PC-9 (cell line): ENCODE results near the gene RAB26. TPM values are rescaled to one million over a fixed set of nuclear protein-coding genes. Genes with fewer than 3 reads are reported as not detected.

ENCODE experiments used
- BruUV-seq: library from RNA; stranded (reverse); fragments of 400-500 nt; replicated peaks from 2 replicates; lab custom pipeline; 2021; lab: Mats Ljungman, UMichigan
- CTCF ChIA-PET: fragments of 300-600 bp; sonication (Branson Sonifier 250); formaldehyde crosslinking; loops from one replicate; lab custom pipeline; 2022; ENCODE audit warnings: antibody characterized with exemption; lab: Charles Lee
- POLR2A ChIA-PET: fragments of 300-600 bp; sonication (Branson Sonifier 250); formaldehyde crosslinking; loops from one replicate; lab custom pipeline; 2022; ENCODE audit warnings: antibody characterized with exemption; ENCODE audit not compliant: unreplicated experiment; lab: Charles Lee
- DNase-seq, 2 experiments: peaks; one replicate each; pipeline versions ENCODE4 v3.0.0 to v3.0.0-alpha.2; 2015 to 2022; ENCODE audit warnings: mixed read lengths in 1 of 2
- H2AFZ ChIP-seq: fragments of 200-600 bp; sonication (generic); 2 replicates; pipeline ENCODE4 v1.8.1; 2017; ENCODE audit warnings: antibody characterized with exemption
- H3F3A ChIP-seq: fragments of 200-600 bp; sonication (generic); 2 replicates; pipeline ENCODE4 v1.8.1; 2017; ENCODE audit warnings: antibody characterized with exemption, mild to moderate bottlenecking, low read depth; ENCODE audit not compliant: insufficient read depth
- H3K27ac ChIP-seq: fragments of 200-600 bp; sonication (generic); 2 replicates; pipeline ENCODE4 v1.6.1; 2016; ENCODE audit warnings: mixed run types
- H3K27me3 ChIP-seq: fragments of 200-600 bp; sonication (generic); 2 replicates; pipeline ENCODE4 v1.6.1; 2016; ENCODE audit warnings: low read depth, mixed run types; ENCODE audit not compliant: insufficient read depth
- H3K36me3 ChIP-seq: fragments of 200-600 bp; sonication (generic); 2 replicates; pipeline ENCODE4 v1.6.1; 2016; ENCODE audit warnings: low read depth, mixed run types
- H3K4me1 ChIP-seq: fragments of 200-600 bp; sonication (generic); replicated peaks from 2 replicates; pipeline ENCODE4 v1.6.1; 2016; ENCODE audit warnings: mixed run types; ENCODE audit not compliant: insufficient read depth
- H3K4me2 ChIP-seq: fragments of 200-600 bp; sonication (generic); 2 replicates; pipeline ENCODE4 v1.6.1; 2017; ENCODE audit warnings: mixed run types
- H3K4me3 ChIP-seq: fragments of 200-600 bp; sonication (generic); 2 replicates; pipeline ENCODE4 v1.6.1; 2016; ENCODE audit warnings: mixed run types
- H3K79me2 ChIP-seq: fragments of 200-600 bp; sonication (generic); 2 replicates; pipeline ENCODE4 v1.6.1; 2017; ENCODE audit warnings: low read depth, mixed run types
- H3K9me2 ChIP-seq: fragments of 200-600 bp; sonication (generic); 2 replicates; pipeline ENCODE4 v1.8.1; 2017; ENCODE audit warnings: mild to moderate bottlenecking; ENCODE audit not compliant: insufficient read depth
- H3K9me3 ChIP-seq: fragments of 200-600 bp; sonication (generic); 2 replicates; pipeline ENCODE4 v1.8.1; 2016; ENCODE audit warnings: low read depth; ENCODE audit not compliant: insufficient read depth
- H4K20me1 ChIP-seq: fragments of 200-600 bp; sonication (generic); 2 replicates; pipeline ENCODE4 v1.8.1; 2017; ENCODE audit not compliant: insufficient read depth
- EZH2 ChIP-seq: fragments of 200-600 bp; sonication (generic); IDR thresholded peaks from 2 replicates; pipeline ENCODE4 v1.8.0; 2017; ENCODE audit warnings: antibody characterized with exemption, low read depth
- intact Hi-C: fragments of 100-400 bp; cut with micrococcal nuclease; formaldehyde crosslinking; loops from one replicate; pipeline ENCODE4 v1.10.0; 2022; ENCODE audit not compliant: unreplicated experiment
- total RNA-seq: library from RNA; stranded (reverse); gene quantifications from 2 replicates; pipeline ENCODE4 v1.2.3, GENCODE V29; 2021
- TF ChIP-seq, protein P1 (sequence below): fragments of 200-600 bp; sonication (generic); conservative IDR thresholded peaks from 2 replicates; pipeline ENCODE4 v1.6.1; 2017; ENCODE audit warnings: mixed run types, antibody characterized with exemption, mild to moderate bottlenecking, moderate library complexity

The RAB26 gene
- total RNA-seq, 1 experiment from 2014 or later: 31.3 TPM

DNA sequence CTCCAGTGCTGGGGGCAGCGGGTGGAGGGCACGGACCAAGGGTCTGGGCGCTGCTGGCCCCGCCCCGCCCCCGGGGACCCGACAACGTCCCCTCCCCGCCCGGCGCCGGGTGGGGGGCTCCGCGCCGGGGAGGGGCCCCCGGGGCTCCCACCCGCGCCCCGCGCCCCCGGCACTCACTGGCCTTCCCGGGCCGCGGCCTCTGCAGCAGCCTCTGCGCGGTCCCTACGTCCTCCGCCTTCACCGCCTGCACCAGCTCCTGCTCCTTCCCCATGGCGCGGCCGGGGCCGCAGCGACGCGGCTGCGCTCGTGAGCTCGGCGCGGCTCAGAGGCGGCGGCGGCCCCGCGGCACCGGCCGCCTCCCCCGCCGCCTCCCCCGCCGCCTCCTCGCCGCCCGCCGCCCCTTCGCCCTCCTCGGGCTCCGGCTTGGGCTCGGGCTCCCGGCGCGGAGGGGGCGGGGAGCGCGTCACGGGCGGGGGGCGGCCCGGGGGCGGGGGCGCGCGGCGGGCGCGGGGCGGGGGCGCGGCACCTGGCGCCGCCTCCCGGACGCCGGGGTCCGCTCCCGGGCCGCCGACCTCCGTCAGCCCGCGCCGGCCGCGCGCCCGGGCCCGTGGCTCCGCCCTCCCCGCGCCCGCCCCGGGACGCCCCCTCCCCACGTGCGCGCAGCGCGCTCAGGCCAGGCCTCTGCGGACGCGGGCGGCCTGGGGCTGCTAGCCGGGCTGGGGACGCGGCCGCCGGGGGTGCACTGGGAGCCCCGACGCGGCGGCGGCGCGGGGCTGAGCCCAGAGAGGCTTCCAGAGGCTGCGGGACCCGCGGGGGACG lies 47.9 kb downstream of the RAB26 start, which contains the start of gene CASKIN1:
CASKIN1 (minus strand) TSS at position 444 of the 819 bp plus-strand sequence; CDS start at position 271, 173 bp downstream.
- H3K9me2 ChIP-seq: no peaks in the 10 kb centered on the region
- H3K27ac ChIP-seq: no peak within 1 kb of the TSS
- DNase-seq: no peak
- no peaks in the 10 kb centered on the region for H4K20me1 ChIP-seq
- ChIA-PET POLR2A (no interaction called here), CTCF (interaction anchor here (0.5 kb wide), 1 partner anchor 848 kb away, joined by 3 read pairs; no protein-coding TSS in a partner anchor)
- intact Hi-C loops: loop anchor here (5.0 kb wide), 1 partner anchor 306 kb away; no protein-coding TSS in a partner anchor
- peak within 1 kb of the TSS; percentile 48; the same call in 1 of the 2 replicates for H3K4me3 ChIP-seq
- H3K4me1 ChIP-seq: no peaks in the 10 kb centered on the region
- H3K4me2 ChIP-seq: peak within 1 kb of the TSS; percentile 77
- no peak within 1 kb of the TSS for H2AFZ ChIP-seq
- no peaks in the 10 kb centered on the region for H3K9me3 ChIP-seq
- TF ChIP-seq EZH2: no peak
- TF ChIP-seq, protein P1, sequence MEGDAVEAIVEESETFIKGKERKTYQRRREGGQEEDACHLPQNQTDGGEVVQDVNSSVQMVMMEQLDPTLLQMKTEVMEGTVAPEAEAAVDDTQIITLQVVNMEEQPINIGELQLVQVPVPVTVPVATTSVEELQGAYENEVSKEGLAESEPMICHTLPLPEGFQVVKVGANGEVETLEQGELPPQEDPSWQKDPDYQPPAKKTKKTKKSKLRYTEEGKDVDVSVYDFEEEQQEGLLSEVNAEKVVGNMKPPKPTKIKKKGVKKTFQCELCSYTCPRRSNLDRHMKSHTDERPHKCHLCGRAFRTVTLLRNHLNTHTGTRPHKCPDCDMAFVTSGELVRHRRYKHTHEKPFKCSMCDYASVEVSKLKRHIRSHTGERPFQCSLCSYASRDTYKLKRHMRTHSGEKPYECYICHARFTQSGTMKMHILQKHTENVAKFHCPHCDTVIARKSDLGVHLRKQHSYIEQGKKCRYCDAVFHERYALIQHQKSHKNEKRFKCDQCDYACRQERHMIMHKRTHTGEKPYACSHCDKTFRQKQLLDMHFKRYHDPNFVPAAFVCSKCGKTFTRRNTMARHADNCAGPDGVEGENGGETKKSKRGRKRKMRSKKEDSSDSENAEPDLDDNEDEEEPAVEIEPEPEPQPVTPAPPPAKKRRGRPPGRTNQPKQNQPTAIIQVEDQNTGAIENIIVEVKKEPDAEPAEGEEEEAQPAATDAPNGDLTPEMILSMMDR: no peak
- BruUV-seq: no TSS peak
- peaks cover 12% of the 10 kb centered on the region; the same call in 1 of the 2 replicates for H3F3A ChIP-seq
- H3K36me3 ChIP-seq: no peaks in the 10 kb centered on the region
- H3K79me2 ChIP-seq: no peaks in the 10 kb centered on the region
- peaks cover 35% of the 10 kb centered on the region for H3K27me3 ChIP-seq

DNA sequence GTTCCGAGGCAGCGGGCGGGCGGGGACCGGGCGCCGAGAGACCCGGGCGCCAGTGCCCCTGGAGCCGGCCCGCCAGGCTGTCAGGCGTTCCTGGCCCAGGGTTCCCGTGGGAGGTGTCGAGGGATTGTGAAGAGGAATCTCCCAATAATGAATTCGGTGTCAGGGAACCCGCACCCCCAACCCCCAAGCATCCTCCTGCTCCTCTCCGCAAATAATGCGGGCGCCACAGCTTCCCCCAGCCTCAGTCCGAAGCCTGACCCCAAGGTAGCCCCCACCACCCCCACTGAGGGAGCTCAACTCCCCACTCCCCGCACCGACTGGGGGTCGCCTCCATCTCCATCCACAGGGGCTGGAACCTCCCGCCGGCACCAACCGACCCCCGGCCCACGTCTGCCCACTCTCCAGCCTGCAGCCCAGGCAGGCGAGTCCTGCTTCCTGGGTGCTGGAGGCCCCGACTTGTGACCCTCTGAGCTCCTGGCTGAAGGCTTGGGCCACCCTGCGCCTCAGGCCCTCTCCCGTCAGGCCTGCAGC lies 48.6 kb downstream of the RAB26 start:
- peaks cover 35% of the 10 kb centered on the region for H3K27me3 ChIP-seq
- H3K27ac ChIP-seq: no peak overlapping the region
- CTCF ChIA-PET: no interaction called here
- no peak overlapping the region for H2AFZ ChIP-seq
- H3F3A ChIP-seq: peaks cover 12% of the 10 kb centered on the region; the same call in 1 of the 2 replicates
- H3K4me2 ChIP-seq: no peak overlapping the region; the same call in 1 of the 2 replicates
- no peak overlapping the region for H3K4me3 ChIP-seq
- POLR2A ChIA-PET: no interaction called here
- no peaks in the 10 kb centered on the region for H3K79me2 ChIP-seq
- intact Hi-C loops: loop anchor here (5.0 kb wide), 1 partner anchor 305 kb away; no protein-coding TSS in a partner anchor
- no peaks in the 10 kb centered on the region for H4K20me1 ChIP-seq
- DNase-seq: no peak
- TF ChIP-seq, protein P1: no peak
- TF ChIP-seq EZH2: no peak
- H3K4me1 ChIP-seq: no peaks in the 10 kb centered on the region
- no peaks in the 10 kb centered on the region for H3K36me3 ChIP-seq
- BruUV-seq: no TSS peak
- H3K9me3 ChIP-seq: no peaks in the 10 kb centered on the region
- H3K9me2 ChIP-seq: no peaks in the 10 kb centered on the region

DNA sequence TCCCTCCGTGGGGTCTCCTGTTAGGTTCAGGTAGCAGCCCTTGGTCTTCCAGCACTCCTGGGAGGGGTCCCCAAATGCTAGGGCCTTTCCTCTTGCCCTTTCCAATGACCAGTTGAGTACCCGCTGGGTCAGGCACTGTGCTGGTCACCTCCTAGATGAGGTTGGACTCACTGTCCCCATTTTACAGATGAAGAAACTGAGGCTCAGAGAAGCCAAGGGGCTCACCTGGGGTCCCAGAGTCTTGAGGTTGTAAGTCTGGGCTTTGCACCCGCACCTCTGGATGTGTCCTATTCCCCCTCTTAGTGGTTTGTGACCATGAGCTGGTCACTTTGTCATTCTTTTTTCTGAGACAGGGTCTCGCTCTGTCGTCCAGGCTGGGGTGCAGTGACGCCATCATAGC lies 49.3 kb downstream of the RAB26 start:
- Histone ChIP-seq H4K20me1 (no peaks in the 10 kb centered on the region), H2AFZ (no peak overlapping the region), H3K4me1 (no peaks in the 10 kb centered on the region), H3K4me3 (no peak overlapping the region), H3K4me2 (no peak overlapping the region), H3K9me2 (no peaks in the 10 kb centered on the region), H3K9me3 (no peaks in the 10 kb centered on the region), H3K27me3 (peaks cover 35% of the 10 kb centered on the region), H3K79me2 (no peaks in the 10 kb centered on the region), H3F3A (peaks cover 12% of the 10 kb centered on the region; the same call in 1 of the 2 replicates), H3K27ac (no peak overlapping the region), H3K36me3 (no peaks in the 10 kb centered on the region)
- CTCF ChIA-PET: interaction anchor here (0.6 kb wide), 1 partner anchor 46 kb away, joined by 22 read pairs; no protein-coding TSS in a partner anchor
- POLR2A ChIA-PET: no interaction called here
- no peak for TF ChIP-seq EZH2
- TF ChIP-seq, protein P1: no peak
- no peak for DNase-seq
- BruUV-seq: no TSS peak
- intact Hi-C loops: loop anchor here (5.0 kb wide), 1 partner anchor 305 kb away; no protein-coding TSS in a partner anchor
